ENCODE data around the gene CLEC2L.

GRCh38 chr7:139587535-139587934 is 64.0 kb downstream of the CLEC2L start:
- TF ChIP-seq CTCF (IDR thresholded peaks at IDR 0.05; ENCODE audit: insufficient read depth, low read depth, low read length) (no peak), EZH2 (IDR thresholded peaks at IDR 0.05; ENCODE audit: insufficient read depth, low read length) (no peak)
